Effector memory CD8-positive, alpha-beta T cell (primary cell): ENCODE measurements around the gene MECR.
A peak's percentile ranks its signal among the peaks of the same experiment; 100 is the strongest.
"Not testable (repeated sequence)": the region's sequence is repeated elsewhere in the genome, so short reads cannot be mapped to it uniquely, and the experiment has no call there.

Source experiments
- ATAC-seq: fragments of 150-1000 bp; cut with Tn5 transposase; replicated peaks from 2 replicates; pipeline ENCODE4 v1.10.0; 2021; ENCODE audit warnings: mild to moderate bottlenecking, moderate library complexity
- DNase-seq, 3 experiments: peaks; one replicate each; pipeline ENCODE4 v3.0.0; 2021
- H3K27ac Mint-ChIP-seq, 2 donors: one replicate each; pipeline ENCODE4 v1.8.0; 2022; ENCODE audit warnings: mild to moderate bottlenecking in 2 of 2, mixed read lengths in 2 of 2, moderate library complexity in 2 of 2
- H3K27me3 Mint-ChIP-seq, 2 donors: one replicate each; pipeline ENCODE4 v1.8.0; 2022; ENCODE audit warnings: mixed read lengths in 2 of 2
- H3K36me3 Mint-ChIP-seq: one replicate; pipeline ENCODE4 v1.8.0; 2022; ENCODE audit warnings: mild to moderate bottlenecking, moderate library complexity, mixed read lengths; ENCODE audit not compliant: insufficient read depth
- H3K4me1 Mint-ChIP-seq, 2 donors: one replicate each; pipeline ENCODE4 v1.8.0; 2022; ENCODE audit warnings: low read depth in 2 of 2, mixed read lengths in 2 of 2
- H3K4me3 Mint-ChIP-seq, 2 donors: one replicate each; pipeline ENCODE4 v1.8.0; 2022; ENCODE audit warnings: mild to moderate bottlenecking in 2 of 2, mixed read lengths in 2 of 2, moderate library complexity in 2 of 2
- H3K9me3 Mint-ChIP-seq, 2 donors: one replicate each; pipeline ENCODE4 v1.8.0; 2022; ENCODE audit warnings: mixed read lengths in 2 of 2

Gene MECR

GRCh38 chr1:29237129-29237821 lies 6.5 kb upstream of the MECR start:
- Mint-ChIP-seq H3K27me3 (peaks cover 42 to 87% of the 10 kb centered on the region in 2 donors), H3K9me3 (no peaks in the 10 kb centered on the region), H3K4me1 (peaks cover 11 to 15% of the 10 kb centered on the region in 2 donors), H3K4me3 (peak overlapping the region; percentile 78 to 90), H3K27ac (peak overlapping the region in 1 of 2 donors; percentile 5), H3K36me3 (peaks cover 3% of the 10 kb centered on the region)
- DNase-seq, result peak in 2 of 3 experiments; percentile 5 to 13
- peak; percentile 36 for ATAC-seq

GRCh38 chr1:29236712-29237128 lies 6.0 kb upstream of the MECR start:
- H3K4me1 Mint-ChIP-seq, result peaks cover 11 to 15% of the 10 kb centered on the region in 2 donors
- peaks cover 3% of the 10 kb centered on the region for H3K36me3 Mint-ChIP-seq
- ATAC-seq (no peak), DNase-seq (peak in 1 of 3 experiments; percentile 13)
- no peak overlapping the region for H3K27ac Mint-ChIP-seq
- peaks cover 42 to 82% of the 10 kb centered on the region in 2 donors for H3K27me3 Mint-ChIP-seq
- H3K9me3 Mint-ChIP-seq, result no peaks in the 10 kb centered on the region
- peak overlapping the region; percentile 78 to 90 for H3K4me3 Mint-ChIP-seq

GRCh38 chr1:29235955-29236711 lies 5.4 kb upstream of the MECR start, which contains the start of gene PTPRU:
Gene PTPRU (plus strand): TSS chr1:29236522. CDS start chr1:29236645, 123 bp downstream.
- DNase-seq (peak; percentile 76 to 84 (median 79)), ATAC-seq (peak; percentile 87)
- H3K27ac Mint-ChIP-seq, result peak within 1 kb of the TSS in 1 of 2 donors; percentile 5
- H3K36me3 Mint-ChIP-seq, result peaks cover 5% of the 10 kb centered on the region
- peak within 1 kb of the TSS; percentile 78 to 90 for H3K4me3 Mint-ChIP-seq
- no peaks in the 10 kb centered on the region for H3K9me3 Mint-ChIP-seq
- peaks cover 14 to 15% of the 10 kb centered on the region in 2 donors for H3K4me1 Mint-ChIP-seq
- H3K27me3 Mint-ChIP-seq, result peaks cover 36 to 76% of the 10 kb centered on the region in 2 donors

GRCh38 chr1:29234881-29235280 lies 4.1 kb upstream of the MECR start:
- H3K27me3 Mint-ChIP-seq, result peaks cover 25 to 63% of the 10 kb centered on the region in 2 donors
- peaks cover 15% of the 10 kb centered on the region for H3K36me3 Mint-ChIP-seq
- not testable (repeated sequence) for DNase-seq, H3K4me3 Mint-ChIP-seq, H3K9me3 Mint-ChIP-seq, ATAC-seq, H3K27ac Mint-ChIP-seq
- H3K4me1 Mint-ChIP-seq, result peaks cover 23 to 25% of the 10 kb centered on the region in 2 donors

- peaks cover 25 to 29% of the 10 kb centered on the region in 2 donors for H3K4me1 Mint-ChIP-seq
- no peaks in the 10 kb centered on the region for H3K9me3 Mint-ChIP-seq
- no peak overlapping the region for H3K27ac Mint-ChIP-seq
- peaks cover 15% of the 10 kb centered on the region for H3K36me3 Mint-ChIP-seq
- no peak for ATAC-seq
- no peak overlapping the region for H3K4me3 Mint-ChIP-seq
- peaks cover 21 to 59% of the 10 kb centered on the region in 2 donors for H3K27me3 Mint-ChIP-seq
- DNase-seq, result no peak
Observed at GRCh38 chr1:29234471-29234870, 3.7 kb upstream of the MECR start.

GRCh38 chr1:29233693-29234092 lies 3.0 kb upstream of the MECR start:
- no peaks in the 10 kb centered on the region for H3K9me3 Mint-ChIP-seq
- DNase-seq (no peak), ATAC-seq (no peak)
- H3K4me3 Mint-ChIP-seq, result no peak overlapping the region
- peaks cover 15% of the 10 kb centered on the region for H3K36me3 Mint-ChIP-seq
- peaks cover 24 to 28% of the 10 kb centered on the region in 2 donors for H3K4me1 Mint-ChIP-seq
- peaks cover 13 to 52% of the 10 kb centered on the region in 2 donors for H3K27me3 Mint-ChIP-seq
- H3K27ac Mint-ChIP-seq, result no peak overlapping the region

GRCh38 chr1:29232387-29232786 lies 1.7 kb upstream of the MECR start:
- H3K9me3 Mint-ChIP-seq, result no peaks in the 10 kb centered on the region
- DNase-seq (no peak), ATAC-seq (no peak)
- peaks cover 10 to 39% of the 10 kb centered on the region in 2 donors for H3K27me3 Mint-ChIP-seq
- H3K4me1 Mint-ChIP-seq, result peaks cover 22 to 26% of the 10 kb centered on the region in 2 donors
- H3K4me3 Mint-ChIP-seq, result no peak overlapping the region
- H3K27ac Mint-ChIP-seq, result no peak overlapping the region
- H3K36me3 Mint-ChIP-seq, result peaks cover 15% of the 10 kb centered on the region

- Mint-ChIP-seq H3K4me3 (peak overlapping the region; percentile 91 to 99), H3K27ac (peak overlapping the region; percentile 95 to 99), H3K27me3 (peaks cover 0 to 18% of the 10 kb centered on the region in 2 donors), H3K9me3 (no peaks in the 10 kb centered on the region), H3K4me1 (peaks cover 14 to 18% of the 10 kb centered on the region in 2 donors), H3K36me3 (peaks cover 12% of the 10 kb centered on the region)
- no peak for DNase-seq
- ATAC-seq, result no peak
Observed at GRCh38 chr1:29230204-29230552, 556 bp downstream of the MECR start.

- H3K27me3 Mint-ChIP-seq, result no peaks in the 10 kb centered on the region
- peak overlapping the region in 1 of 2 donors; percentile 65 for H3K27ac Mint-ChIP-seq
Observed at GRCh38 chr1:29227511-29227910, 3.2 kb downstream of the MECR start.

GRCh38 chr1:29225361-29225760 lies 5.4 kb downstream of the MECR start:
- Mint-ChIP-seq H3K27me3 (no peaks in the 10 kb centered on the region), H3K4me1 (peaks cover 6 to 11% of the 10 kb centered on the region in 2 donors), H3K9me3 (no peaks in the 10 kb centered on the region), H3K36me3 (peaks cover 3% of the 10 kb centered on the region), H3K27ac (no peak overlapping the region), H3K4me3 (no peak overlapping the region)
- ATAC-seq, result no peak
- DNase-seq, result no peak

More at GRCh38 chr1:29227511-29227910, 3.2 kb downstream of the MECR start:
- no peak overlapping the region for H3K4me3 Mint-ChIP-seq
- ATAC-seq (no peak), DNase-seq (no peak)
- H3K36me3 Mint-ChIP-seq, result peaks cover 12% of the 10 kb centered on the region
- peaks cover 16 to 18% of the 10 kb centered on the region in 2 donors for H3K4me1 Mint-ChIP-seq
- no peaks in the 10 kb centered on the region for H3K9me3 Mint-ChIP-seq

- Mint-ChIP-seq H3K4me3 (no peak overlapping the region), H3K36me3 (peaks cover 3% of the 10 kb centered on the region), H3K27ac (no peak overlapping the region), H3K27me3 (no peaks in the 10 kb centered on the region), H3K4me1 (peaks cover 2 to 4% of the 10 kb centered on the region in 2 donors), H3K9me3 (no peaks in the 10 kb centered on the region)
- DNase-seq, result no peak
- no peak for ATAC-seq
Observed at GRCh38 chr1:29224356-29224837, 6.3 kb downstream of the MECR start.

- H3K27me3 Mint-ChIP-seq, result no peaks in the 10 kb centered on the region
- H3K27ac Mint-ChIP-seq, result peak overlapping the region in 1 of 2 donors; percentile 39
- no peak for ATAC-seq
- H3K4me3 Mint-ChIP-seq, result no peak overlapping the region
- DNase-seq, result no peak
- H3K4me1 Mint-ChIP-seq, result peaks cover 2 to 4% of the 10 kb centered on the region in 2 donors
- peaks cover 3% of the 10 kb centered on the region for H3K36me3 Mint-ChIP-seq
- no peaks in the 10 kb centered on the region for H3K9me3 Mint-ChIP-seq
Observed at GRCh38 chr1:29223521-29223920, 7.2 kb downstream of the MECR start.

GRCh38 chr1:29222686-29223085 lies 8.0 kb downstream of the MECR start:
- Mint-ChIP-seq H3K27ac (peak overlapping the region in 1 of 2 donors; percentile 39), H3K4me1 (peaks cover 2 to 4% of the 10 kb centered on the region in 2 donors), H3K4me3 (no peak overlapping the region), H3K36me3 (peaks cover 3% of the 10 kb centered on the region), H3K27me3 (no peaks in the 10 kb centered on the region), H3K9me3 (no peaks in the 10 kb centered on the region)
- no peak for DNase-seq
- no peak for ATAC-seq
